HCT116 (cell line): ENCODE data around the gene LY6G6C. TPM values are rescaled to one million over a fixed set of nuclear protein-coding genes. Genes with fewer than 3 reads are reported as not detected.

Source experiments
- ATAC-seq: fragments of 200-7000 bp; cut with Tn5 transposase; 2 replicates; pipeline ENCODE4 v1.9.1; 2020; ENCODE audit warnings: mild to moderate bottlenecking, moderate library complexity
- BruUV-seq: library from RNA; stranded (reverse); fragments of 400-500 nt; replicated peaks from 2 replicates; lab custom pipeline; 2021; lab: Mats Ljungman, UMichigan
- CTCF ChIA-PET: fragments of 300-600 bp; sonication (Branson Sonifier 250); formaldehyde crosslinking; loops from one replicate; lab custom pipeline; 2021; ENCODE audit warnings: antibody characterized with exemption; lab: Charles Lee
- POLR2A ChIA-PET: fragments of 300-600, 350-600 bp; sonication (Branson Sonifier 250); formaldehyde crosslinking; loops from one replicate; lab custom pipeline; 2021; ENCODE audit warnings: antibody characterized with exemption; lab: Charles Lee
- RAD21 ChIA-PET, 2 experiments: fragments of 300-600 bp; sonication (Branson Sonifier 250); formaldehyde crosslinking; loops; one replicate each; lab custom pipeline; 2023; ENCODE audit warnings: low total read pairs in 2 of 2; ENCODE audit not compliant: uncharacterized antibody in 2 of 2, unreplicated experiment in 2 of 2, low non-redundant PET in 1 of 2; lab: Charles Lee
- DNase-seq: peaks from one replicate; pipeline ENCODE4 v3.0.0-alpha.2; 2010; ENCODE audit warnings: low read depth, low spot score
- H2AFZ ChIP-seq: fragments of 200-600 bp; shearing (Covaris generic), sonication (generic); 2 replicates; pipeline ENCODE4 v1.6.1; 2017; ENCODE audit warnings: low read depth, mixed run types, mixed read lengths, antibody characterized with exemption, low read length; ENCODE audit not compliant: poor library complexity, severe bottlenecking
- H3K27ac ChIP-seq: 2 replicates; pipeline ENCODE4 v1.5.1; 2012; ENCODE audit warnings: low read depth, low read length
- H3K27me3 ChIP-seq: fragments of 200-600 bp; sonication (generic); 2 replicates; pipeline ENCODE4 v1.6.1; 2016; ENCODE audit warnings: mixed run types, low read length, mixed read lengths; ENCODE audit not compliant: insufficient read depth
- H3K36me3 ChIP-seq, 2 experiments: fragments of 200-500 bp in 1 of 2; fragments of 200-600 bp in 1 of 2; sonication (Bioruptor generic) in 1 of 2; sonication (generic) in 1 of 2; 2 replicates each; pipeline versions ENCODE4 v1.5.1 to v1.6.1; 2014 to 2016; ENCODE audit warnings: low read length in 2 of 2, inconsistent platforms in 1 of 2, mixed read lengths in 1 of 2, mixed run types in 1 of 2; ENCODE audit not compliant: insufficient read depth in 2 of 2, control insufficient read depth in 1 of 2
- H3K4me1 ChIP-seq, 2 experiments: fragments of 200-600 bp in 1 of 2; sonication (generic) in 1 of 2; 2 replicates each; pipeline versions ENCODE4 v1.5.1 to v1.6.1; 2012 to 2017; ENCODE audit warnings: low read length in 2 of 2, inconsistent platforms in 1 of 2, mild to moderate bottlenecking in 1 of 2, mixed read lengths in 1 of 2, mixed run types in 1 of 2, moderate library complexity in 1 of 2; ENCODE audit not compliant: insufficient read depth in 2 of 2, control insufficient read depth in 1 of 2
- H3K4me2 ChIP-seq: fragments of 200-600 bp; sonication (generic); 2 replicates; pipeline ENCODE4 v1.6.1; 2017; ENCODE audit warnings: mixed run types, low read length, mixed read lengths
- H3K4me3 ChIP-seq, 2 experiments: fragments of 200-600 bp in 1 of 2; sonication (generic) in 1 of 2; replicated peaks in 1 of 2; 2 replicates each; pipeline ENCODE4 v1.5.1; 2011 to 2016; ENCODE audit warnings: low read length in 2 of 2, control low read depth in 1 of 2, low read depth in 1 of 2, mild to moderate bottlenecking in 1 of 2, mixed read lengths in 1 of 2, mixed run types in 1 of 2
- H3K79me2 ChIP-seq: fragments of 200-600 bp; sonication (generic); 2 replicates; pipeline ENCODE4 v1.6.1; 2017; ENCODE audit warnings: mild to moderate bottlenecking, mixed run types, low read length, moderate library complexity, mixed read lengths; ENCODE audit not compliant: insufficient read depth
- H3K9ac ChIP-seq: fragments of 200-600 bp; sonication (generic); 2 replicates; pipeline ENCODE4 v1.6.1; 2016; ENCODE audit warnings: low read length, mixed read lengths
- H3K9me2 ChIP-seq: fragments of 200-600 bp; sonication (generic), shearing (Covaris generic); 2 replicates; pipeline ENCODE4 v1.6.1; 2017; ENCODE audit warnings: mixed run types, mild to moderate bottlenecking, moderate library complexity; ENCODE audit not compliant: insufficient read depth
- H3K9me3 ChIP-seq, 2 experiments: fragments of 200-500 bp in 1 of 2; fragments of 200-600 bp in 1 of 2; sonication (Bioruptor generic) in 1 of 2; sonication (generic) in 1 of 2; 2 replicates each; pipeline ENCODE4 v1.6.1; 2014 to 2017; ENCODE audit warnings: low read length in 2 of 2, mixed read lengths in 2 of 2, inconsistent platforms in 1 of 2, low read depth in 1 of 2, mild to moderate bottlenecking in 1 of 2, mixed run types in 1 of 2, moderate library complexity in 1 of 2; ENCODE audit not compliant: control insufficient read depth in 1 of 2, insufficient read depth in 1 of 2
- H4K20me1 ChIP-seq: fragments of 200-600 bp; sonication (generic), shearing (Covaris generic); 2 replicates; pipeline ENCODE4 v1.6.1; 2017; ENCODE audit warnings: mixed run types, mild to moderate bottlenecking, moderate library complexity; ENCODE audit not compliant: insufficient read depth
- CBX3 ChIP-seq: IDR thresholded peaks from 2 replicates; pipeline ENCODE4 v1.6.1; 2012; ENCODE audit warnings: low read depth
- CEBPB ChIP-seq: IDR thresholded peaks from 2 replicates; pipeline ENCODE4 v1.6.1; 2012; ENCODE audit warnings: low read depth
- ELF1 ChIP-seq: IDR thresholded peaks from 2 replicates; pipeline ENCODE4 v1.6.1; 2012; ENCODE audit warnings: low read depth, borderline replicate concordance
- EZH2 ChIP-seq: fragments of 200-600 bp; sonication (generic); IDR thresholded peaks from 2 replicates; pipeline ENCODE4 v1.6.1; 2017; ENCODE audit warnings: antibody characterized with exemption, mixed run types
- MAX ChIP-seq: IDR thresholded peaks from 2 replicates; pipeline ENCODE4 v1.6.1; 2012
- POLR2A ChIP-seq: IDR thresholded peaks from 2 replicates; pipeline ENCODE4 v1.7.0; 2011; ENCODE audit warnings: borderline replicate concordance; ENCODE audit not compliant: insufficient read depth, insufficient read length; ENCODE audit errors: extremely low read depth
- REST ChIP-seq: IDR thresholded peaks from 2 replicates; pipeline ENCODE4 v1.6.1; 2012; ENCODE audit warnings: low read depth
- SIN3A ChIP-seq: IDR thresholded peaks from 2 replicates; pipeline ENCODE4 v1.6.1; 2012; ENCODE audit warnings: low read depth
- SP1 ChIP-seq: IDR thresholded peaks from 2 replicates; pipeline ENCODE4 v1.6.1; 2012; ENCODE audit warnings: low read depth
- TCF7L2 ChIP-seq: IDR thresholded peaks from 2 replicates; pipeline ENCODE4 v1.7.0; 2011; ENCODE audit warnings: borderline replicate concordance, inconsistent platforms; ENCODE audit not compliant: insufficient read depth, insufficient read length; ENCODE audit errors: extremely low read depth
- ZBTB33 ChIP-seq: IDR thresholded peaks from 2 replicates; pipeline ENCODE4 v1.6.1; 2011; ENCODE audit warnings: mild to moderate bottlenecking, low read length, moderate library complexity; ENCODE audit not compliant: insufficient replicate concordance; ENCODE audit errors: extremely low read depth
- intact Hi-C: fragments of 100-400 bp; cut with micrococcal nuclease; formaldehyde crosslinking; loops from 2 replicates; pipeline ENCODE4 v1.10.0; 2022
- total RNA-seq: library from RNA; stranded (reverse); gene quantifications from one replicate; pipeline ENCODE4 v1.2.1, GENCODE V29; 2021; ENCODE audit not compliant: unreplicated experiment

The LY6G6C gene
- total RNA-seq, 1 experiment from 2014 or later: 0.54 TPM

- H3K9me2 ChIP-seq: no peaks in the 10 kb centered on the region
- intact Hi-C loops: no loop called here
- DNase-seq: no peak
- CTCF ChIA-PET: interaction anchor here (0.7 kb wide), 1 partner anchor 76 kb away, joined by 3 read pairs; no protein-coding TSS in a partner anchor
- no peak overlapping the region for H3K9ac ChIP-seq
- H3K9me3 ChIP-seq: no peaks in the 10 kb centered on the region
- H3K27ac ChIP-seq: no peak overlapping the region
- no peaks in the 10 kb centered on the region for H3K27me3 ChIP-seq
- H3K4me1 ChIP-seq: peaks cover 11 to 16% of the 10 kb centered on the region in 2 experiments
- POLR2A ChIA-PET: no interaction called here
- no TSS peak for BruUV-seq
- TF ChIP-seq ELF1 (no peak), EZH2 (no peak), CBX3 (no peak), REST (no peak), ZBTB33 (no peak), SIN3A (no peak), TCF7L2 (no peak), CEBPB (no peak), POLR2A (no peak), SP1 (no peak), MAX (no peak)
- TF ChIP-seq, all 23 proteins: peak for 0
- H3K36me3 ChIP-seq: peaks cover 16 to 17% of the 10 kb centered on the region in 2 experiments; a peak in 3 of 4 replicates
- no peak for ATAC-seq
- H3K79me2 ChIP-seq: no peaks in the 10 kb centered on the region
- RAD21 ChIA-PET: no interaction called here
- H3K4me2 ChIP-seq: no peak overlapping the region
- no peak overlapping the region for H3K4me3 ChIP-seq
- no peak overlapping the region for H2AFZ ChIP-seq
- H4K20me1 ChIP-seq: no peaks in the 10 kb centered on the region
Measured at GRCh38 chr6:31693535-31693934, 28.0 kb downstream of the LY6G6C start.
